GM19025 (cell line): ENCODE measurements around the gene RPS18.

ENCODE experiments used
- ATAC-seq: cut with Tn5 transposase; IDR thresholded peaks from one replicate; pipeline ENCODE4 v1.9.1; 2021; ENCODE audit warnings: mild to moderate bottlenecking, low read depth, moderate library complexity; ENCODE audit not compliant: unreplicated experiment

The RPS18 gene

DNA sequence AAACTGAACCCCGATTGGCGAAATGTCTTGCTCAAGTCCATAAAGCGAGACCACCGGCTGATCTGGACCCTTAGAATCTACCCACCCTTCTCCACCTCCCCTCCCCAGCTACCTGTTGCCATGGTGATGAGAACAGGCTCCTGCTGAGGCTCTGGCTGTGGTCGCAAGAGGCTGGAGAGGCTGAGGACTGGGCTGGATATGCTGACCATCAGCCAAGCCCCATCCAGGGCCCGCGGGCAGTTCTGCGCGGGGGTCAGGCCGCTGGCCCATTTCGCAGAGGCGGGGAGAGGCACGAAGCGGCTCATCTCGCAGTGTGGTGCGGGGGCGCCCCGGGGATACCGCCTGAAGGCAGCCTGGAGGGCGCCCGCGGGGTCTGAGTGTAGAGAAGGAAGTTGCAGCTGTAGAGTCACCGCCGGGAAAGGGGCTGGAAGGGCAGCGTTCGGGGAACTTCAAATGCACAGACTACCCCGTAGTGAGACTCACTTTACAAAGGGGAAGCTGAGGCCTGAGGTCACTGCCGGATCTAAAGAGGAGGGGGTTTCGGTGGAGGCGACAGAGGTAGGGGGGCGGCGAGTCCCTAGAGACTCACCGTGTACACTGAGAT is 41.3 kb downstream of the RPS18 start:
- ATAC-seq: no peak

DNA sequence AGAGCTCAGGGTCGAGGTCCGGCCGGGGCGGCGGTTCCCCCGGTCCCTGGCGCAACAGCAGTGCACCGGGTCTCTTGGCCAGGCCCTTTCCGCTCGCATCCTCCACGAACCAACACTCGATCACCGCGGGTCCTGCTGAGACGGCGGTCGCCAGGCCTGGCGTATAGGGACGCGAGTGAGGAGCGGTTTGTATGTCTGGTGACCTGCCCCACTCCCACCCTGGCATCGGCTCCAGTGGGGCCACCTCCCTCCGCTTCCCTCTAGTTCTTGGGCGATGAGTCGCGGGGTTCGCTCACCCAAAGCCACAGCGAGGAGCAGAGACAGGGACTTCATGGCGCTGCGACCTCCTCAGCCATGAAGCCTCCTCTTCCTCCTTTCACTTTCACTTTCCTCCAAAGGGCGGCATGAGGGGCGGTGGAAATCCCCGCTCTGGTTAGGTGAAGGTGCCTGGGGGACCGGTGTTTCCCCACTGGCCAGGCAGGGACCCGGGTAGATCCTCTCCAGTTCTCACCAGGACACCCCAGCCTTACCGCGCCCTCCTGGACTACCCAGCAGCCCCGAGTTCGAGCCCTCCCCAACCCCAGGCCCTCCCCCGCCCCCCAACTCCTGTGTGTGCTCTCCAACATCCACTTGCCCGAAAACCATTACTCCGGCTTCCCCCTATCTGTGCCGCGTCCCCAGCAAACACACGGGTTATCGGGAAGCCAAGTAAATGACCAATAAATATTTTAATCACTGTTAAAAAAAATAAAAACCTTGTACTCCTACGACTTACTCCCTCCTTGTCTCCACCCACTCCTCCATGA is 42.0 kb downstream of the RPS18 start, which contains the start of gene TAPBP:
Gene TAPBP, minus strand, starts transcription at position 370 of the 806 bp plus-strand sequence. Its CDS starts 37 bp downstream, at position 333.
- no peak for ATAC-seq

DNA sequence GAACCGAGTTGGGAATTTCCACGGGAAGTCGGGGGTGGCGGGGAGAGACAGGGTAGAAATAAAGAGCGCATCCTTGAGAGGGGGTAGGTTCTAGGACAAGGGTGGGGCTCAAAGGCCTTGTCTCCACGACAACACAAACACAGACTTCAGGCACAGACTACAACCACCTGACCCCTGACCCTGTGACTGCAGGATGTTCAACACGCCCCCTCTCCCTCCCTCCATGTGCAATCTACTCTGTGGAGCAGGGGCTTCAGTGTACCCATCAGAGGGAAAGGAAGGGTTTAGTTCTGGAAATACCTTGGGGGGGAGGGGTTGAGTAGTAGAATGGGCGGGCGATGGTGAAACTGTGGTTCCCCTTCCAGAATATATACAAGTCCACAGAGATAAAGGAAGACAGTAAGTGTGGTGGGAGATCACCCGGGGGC is 42.7 kb downstream of the RPS18 start:
- no peak for ATAC-seq

DNA sequence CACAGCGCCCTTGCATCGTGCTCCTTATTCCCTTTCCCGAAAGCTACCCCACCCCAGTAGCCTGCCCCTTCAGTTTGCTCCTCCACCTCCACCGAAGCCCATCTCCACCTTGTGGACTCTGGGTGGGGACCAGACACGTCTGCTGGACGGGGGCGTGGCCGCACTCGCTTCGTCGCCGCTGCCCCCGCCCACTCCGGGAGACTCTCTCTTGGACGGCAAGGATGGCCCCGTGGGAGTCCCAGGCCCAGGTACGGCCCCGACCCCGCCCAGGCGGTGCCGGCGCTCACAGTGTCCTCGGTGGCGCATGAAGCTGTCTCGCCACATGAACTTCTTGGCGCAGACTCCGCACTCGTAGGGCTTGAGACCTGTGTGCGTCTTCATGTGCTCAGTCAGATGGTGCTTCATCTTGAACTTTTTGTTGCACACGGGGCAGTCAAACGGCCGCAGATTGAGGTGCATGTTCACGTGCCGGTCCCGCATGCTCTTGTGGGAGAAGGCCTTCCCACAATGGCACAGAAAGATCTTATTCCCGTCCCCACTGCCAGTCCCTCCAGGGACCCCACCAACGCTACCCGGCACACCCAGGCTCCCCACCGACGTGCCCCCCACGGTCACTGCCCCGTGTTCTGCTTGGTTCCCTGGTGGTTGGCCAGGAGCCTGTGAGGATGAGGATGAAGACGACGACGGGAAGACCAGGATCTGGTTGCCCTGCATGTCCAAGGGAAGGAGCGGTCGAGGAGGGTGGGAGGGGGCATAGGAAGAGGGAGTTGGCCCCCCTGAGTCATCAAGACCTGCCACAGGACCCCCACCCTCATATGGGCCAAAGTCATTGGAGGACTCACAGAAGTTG is 43.3 kb downstream of the RPS18 start:
- no peak for ATAC-seq

DNA sequence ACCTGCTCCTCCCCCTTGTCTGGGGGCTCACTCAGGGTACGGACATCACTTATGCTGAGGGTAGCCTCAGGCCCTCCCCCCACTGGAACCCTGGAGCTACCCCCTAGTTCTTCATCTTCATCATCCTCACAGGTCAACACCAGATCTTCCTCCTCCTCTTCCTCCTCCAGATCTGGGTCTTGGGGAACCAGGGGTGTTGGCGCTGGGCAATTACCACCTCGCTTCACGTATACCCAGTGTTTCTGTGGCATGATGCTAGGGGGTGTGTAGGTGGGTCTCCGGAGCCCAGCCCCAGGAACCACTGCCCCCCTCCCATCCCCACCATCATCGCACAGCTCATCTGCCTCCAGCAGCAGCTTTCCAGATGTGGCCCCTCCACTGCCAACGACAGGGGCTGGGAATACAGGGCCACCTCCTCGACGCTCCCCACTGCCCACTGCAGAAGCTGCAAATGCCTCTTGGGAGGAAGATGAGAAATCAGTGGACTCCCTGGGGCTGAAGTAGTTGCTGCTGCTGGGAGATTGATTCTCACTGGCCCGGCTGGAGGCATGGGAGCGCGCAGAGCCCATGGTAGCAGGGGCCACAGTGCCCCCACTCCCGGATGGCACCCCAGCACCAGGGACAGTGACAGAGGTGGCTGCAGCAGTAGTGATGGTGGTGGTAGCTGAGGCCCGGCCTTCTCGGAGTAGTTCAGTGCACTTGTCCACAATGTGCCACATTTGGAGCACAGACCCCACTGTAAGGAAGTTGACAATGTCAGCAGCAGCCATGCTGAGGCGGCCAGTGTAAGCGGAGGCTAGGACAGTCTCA is 44.1 kb downstream of the RPS18 start:
- no peak for ATAC-seq

DNA sequence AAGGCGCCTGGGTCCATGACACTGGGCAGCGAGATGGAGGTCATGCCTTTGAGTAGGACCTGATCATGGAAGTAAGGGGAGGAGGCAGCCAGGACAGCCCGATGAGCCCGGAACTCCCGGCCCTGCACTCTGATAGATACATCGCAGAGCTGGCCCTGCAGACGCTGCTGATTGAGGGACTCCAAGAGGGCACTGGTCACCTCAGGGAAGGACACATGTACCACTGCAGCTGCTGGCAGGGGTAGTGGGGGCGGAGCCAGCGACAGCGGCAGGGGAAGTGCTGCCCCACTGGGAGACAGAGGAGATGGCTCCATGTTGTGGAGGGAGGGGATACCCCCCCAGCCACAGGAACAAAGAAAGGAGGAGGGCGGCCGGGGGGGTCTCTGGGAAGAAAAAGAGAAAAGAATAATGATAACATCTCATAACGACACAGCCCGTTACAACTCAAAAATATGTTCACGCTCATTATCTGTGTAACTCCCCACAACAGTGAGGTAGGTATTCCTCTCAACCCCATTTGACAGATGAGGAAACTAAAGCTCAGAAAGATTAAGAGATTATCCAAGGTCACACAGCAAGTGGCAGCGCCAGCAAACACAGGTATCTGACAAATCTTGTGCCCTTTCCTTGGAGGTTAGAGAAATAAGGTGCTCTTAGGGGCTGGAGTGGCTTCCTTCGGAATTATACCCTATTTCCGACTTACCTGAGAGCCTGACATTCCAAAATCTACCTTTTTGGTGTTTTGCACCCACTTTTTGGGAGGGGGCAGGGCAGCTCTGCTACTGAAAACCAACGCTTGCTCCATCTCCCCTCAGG is 44.9 kb downstream of the RPS18 start:
- no peak for ATAC-seq

DNA sequence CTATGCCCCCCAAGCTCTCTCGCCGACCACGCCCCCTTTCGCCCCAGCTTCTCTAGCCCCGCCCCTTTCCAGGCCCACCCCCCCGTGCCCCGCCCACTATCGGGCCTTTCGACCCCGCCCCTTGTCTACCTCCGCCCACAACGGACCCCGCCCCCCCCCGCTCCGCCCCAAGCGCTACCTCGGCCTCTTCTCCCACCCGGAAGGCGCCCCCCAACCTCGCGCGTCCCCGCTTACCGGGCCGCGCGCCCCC is 45.5 kb downstream of the RPS18 start:
- ATAC-seq: no peak

DNA sequence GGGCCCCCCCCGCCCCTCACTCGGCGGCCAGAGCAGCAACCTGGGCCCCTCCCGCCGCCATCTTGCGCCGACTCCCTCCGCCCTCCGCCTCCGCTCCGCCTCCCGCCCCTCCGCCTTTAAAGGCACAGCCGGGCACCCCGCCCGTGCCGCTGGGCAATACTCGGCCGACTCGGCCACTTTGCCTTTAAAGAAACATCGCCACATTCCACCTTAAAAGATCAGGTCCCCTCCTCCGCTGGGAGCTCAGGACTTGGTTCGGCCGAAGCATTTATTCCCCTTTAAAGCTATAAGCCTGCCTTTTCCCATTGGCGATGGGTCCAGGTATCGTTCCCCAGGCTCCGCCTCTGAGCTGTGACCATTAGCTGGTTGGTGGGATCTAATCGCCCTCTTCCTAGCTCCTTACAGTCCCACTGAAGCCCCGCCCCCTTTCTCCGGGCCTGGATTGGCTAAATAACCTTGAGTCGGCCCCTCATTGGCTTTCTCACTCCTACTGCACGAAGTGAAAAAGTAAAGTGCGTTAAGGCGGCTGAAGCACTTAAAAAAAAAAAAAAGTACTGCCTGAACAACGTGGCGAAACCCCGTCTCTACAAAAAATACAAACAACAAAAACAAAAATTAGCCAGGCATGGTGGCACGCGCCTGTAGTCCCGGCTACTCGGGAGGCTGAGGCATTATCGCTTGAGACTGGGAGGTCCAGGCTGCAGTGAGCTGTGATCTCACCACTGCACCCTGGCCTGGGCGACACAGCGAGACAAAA is 46.0 kb downstream of the RPS18 start, which contains the start of gene ZBTB22:
Gene ZBTB22, minus strand, starts transcription at position 76 of the 757 bp plus-strand sequence. CDS start 828 bp downstream, outside the sequence.
- peak; percentile 51 for ATAC-seq

DNA sequence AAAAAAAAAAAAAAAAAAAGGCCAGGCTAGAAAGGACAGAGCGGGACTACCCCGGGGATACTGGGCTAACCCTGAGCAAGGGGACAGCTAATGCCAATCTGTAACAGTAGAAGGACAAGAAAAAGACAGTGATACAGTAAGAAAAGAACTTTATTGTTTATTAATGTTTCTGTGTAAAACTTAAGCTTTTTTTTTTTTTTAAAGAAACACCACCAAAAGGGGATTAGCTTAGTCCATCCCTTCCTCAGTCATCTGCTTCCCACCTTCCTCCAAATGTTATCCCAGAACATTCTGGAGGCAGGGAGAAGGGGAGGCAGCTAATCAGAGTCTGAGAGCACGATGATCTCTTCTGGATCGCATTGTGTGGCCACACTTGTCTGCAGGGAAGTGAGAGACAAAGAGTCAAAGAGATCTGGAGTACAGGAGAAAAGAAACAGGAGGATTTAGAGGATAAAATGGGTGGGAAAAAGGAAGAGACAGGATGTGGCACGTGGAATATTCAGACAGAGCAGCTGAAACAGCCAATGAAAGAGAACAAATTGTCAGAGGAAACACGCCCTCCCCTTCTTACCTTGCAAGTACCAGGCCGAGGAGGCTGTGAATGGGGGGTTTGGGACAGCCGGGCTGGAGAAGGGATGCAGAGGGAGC is 46.7 kb downstream of the RPS18 start:
- ATAC-seq: no peak

DNA sequence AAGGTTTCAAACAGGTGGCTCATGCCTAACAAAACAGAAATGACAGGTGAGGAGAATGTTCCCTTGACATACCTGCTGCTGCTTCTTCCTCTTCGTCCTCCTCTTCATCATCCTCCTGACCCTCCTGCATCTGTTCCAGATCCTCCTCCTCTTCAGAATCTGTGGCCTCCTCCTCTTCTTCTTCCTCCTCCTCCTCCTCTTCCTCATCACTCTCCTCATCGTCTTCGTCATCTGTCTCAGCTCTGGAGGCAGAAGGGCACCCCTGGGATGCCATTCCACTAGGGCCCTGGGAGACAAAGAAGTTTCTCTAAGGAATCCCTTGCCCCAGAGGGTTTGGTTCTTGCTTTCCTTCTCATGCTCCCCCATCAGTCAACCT is 48.1 kb downstream of the RPS18 start:
- no peak for ATAC-seq

DNA sequence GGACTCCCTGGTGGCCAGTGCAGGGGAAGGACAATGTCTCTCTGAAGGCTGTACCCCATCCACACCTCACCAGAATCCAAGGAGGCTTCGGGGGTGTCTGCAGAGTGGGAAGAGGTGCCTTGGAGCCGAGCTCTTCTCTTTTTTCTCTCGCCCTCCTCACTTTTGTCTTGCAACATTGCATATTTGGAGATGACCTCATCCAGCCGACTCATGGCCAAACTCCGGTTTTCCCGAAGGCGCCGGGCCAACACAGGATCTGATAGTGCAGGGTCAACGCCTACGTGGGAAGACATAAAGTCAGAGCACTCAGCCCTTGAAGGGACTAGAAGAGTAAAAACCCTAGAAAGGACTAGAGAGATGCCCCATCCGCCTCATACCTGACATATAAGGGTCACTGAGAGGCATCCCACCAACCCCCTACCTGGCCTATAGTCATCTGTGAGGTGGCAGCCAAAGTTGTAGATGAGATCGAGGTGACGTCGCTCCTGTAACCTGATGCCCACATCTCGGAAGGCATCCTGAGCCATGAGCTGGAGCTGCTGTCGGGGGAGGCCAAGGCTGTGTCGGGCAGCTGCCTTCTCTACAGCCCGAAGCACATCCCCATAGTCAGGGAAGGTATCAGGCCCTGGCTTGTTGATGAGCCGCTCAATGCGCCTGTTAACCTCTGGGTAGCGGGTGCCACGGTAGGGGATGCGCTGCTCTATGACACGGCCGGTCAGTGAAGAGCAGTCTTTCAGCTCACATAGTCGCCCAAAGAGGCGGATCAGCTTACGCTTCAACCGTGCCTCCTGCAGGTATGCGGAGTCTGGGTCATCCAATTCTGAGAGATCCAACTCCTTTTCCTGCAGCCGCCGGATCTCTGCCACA is 48.7 kb downstream of the RPS18 start:
- ATAC-seq: no peak

DNA sequence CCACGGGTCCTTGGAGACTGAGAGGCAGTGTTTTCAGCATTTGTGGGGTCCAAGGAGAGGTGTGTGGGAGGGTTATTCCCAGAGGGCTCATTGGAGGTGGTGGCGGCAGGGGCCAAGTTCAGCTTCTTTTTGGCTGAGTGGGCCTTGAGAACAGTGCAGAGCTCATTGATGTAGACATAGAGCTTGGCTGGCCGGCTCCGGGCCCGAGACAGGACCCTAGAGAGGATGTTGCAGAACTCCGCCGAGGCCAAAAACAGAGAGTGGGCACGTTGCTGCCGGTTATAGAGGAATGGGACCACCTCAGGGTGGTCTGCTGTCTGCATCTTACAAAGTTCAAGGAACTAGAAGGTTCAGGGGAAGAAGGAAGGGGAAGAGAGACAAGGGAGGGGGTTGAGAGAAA is 49.4 kb downstream of the RPS18 start:
- no peak for ATAC-seq

DNA sequence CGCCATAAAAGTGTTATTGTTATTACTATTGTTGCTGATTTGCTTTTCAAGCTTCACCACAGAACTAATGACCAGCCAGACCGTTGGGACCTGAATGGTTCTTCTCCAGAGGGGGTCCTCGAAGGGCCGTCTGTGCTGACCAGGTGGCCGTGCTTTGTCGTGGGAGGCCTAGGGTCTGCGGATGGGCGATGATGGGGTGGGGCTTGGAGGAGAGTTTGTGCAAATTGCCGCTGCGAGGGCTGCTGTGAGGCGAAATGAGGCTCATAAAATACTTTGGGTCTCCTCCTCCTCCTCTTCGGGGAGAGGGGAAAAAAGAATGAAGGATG is 51.7 kb downstream of the RPS18 start:
- no peak for ATAC-seq

DNA sequence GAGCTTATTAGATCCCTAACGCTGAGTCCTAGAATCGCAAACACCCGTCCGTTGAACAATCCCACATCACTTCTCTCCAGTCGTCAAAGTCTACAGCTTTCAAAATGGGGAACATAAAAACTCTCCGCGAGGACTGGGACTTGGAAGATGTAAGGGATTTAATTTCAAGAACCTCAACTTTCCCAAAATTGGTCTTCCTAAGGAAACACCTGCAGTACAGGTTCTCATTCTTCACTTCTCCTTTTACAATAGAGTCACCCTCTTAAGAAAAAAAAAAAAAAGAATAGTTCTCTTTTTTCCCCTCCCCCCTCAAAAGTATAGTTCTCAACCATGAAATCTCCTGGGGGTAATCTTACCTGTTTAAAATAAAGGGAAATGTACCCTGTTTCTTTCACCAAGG is 52.2 kb downstream of the RPS18 start:
- no peak for ATAC-seq
